ENCODE data around the gene TXLNG. TPM values are rescaled to one million over a fixed set of nuclear protein-coding genes. Genes with fewer than 3 reads are reported as not detected.

TXLNG gene
- total RNA-seq, 1 donor from 2014 or later, result 13.9 TPM

GRCh38 chrX:16797841-16798240 lies 11.6 kb downstream of the TXLNG start:
- no peak overlapping the region for H3K4me3 Mint-ChIP-seq (ENCODE audit: unreplicated experiment)
- no peaks in the 10 kb centered on the region for H3K9me3 Mint-ChIP-seq (ENCODE audit: unreplicated experiment)
- no peak for TF ChIP-seq CTCF (IDR thresholded peaks at IDR 0.05)
- H3K27me3 Mint-ChIP-seq (ENCODE audit: unreplicated experiment), result no peaks in the 10 kb centered on the region
- DNase-seq (ENCODE audit: extremely low spot score, unreplicated experiment), result no peak
- H3K4me1 Mint-ChIP-seq (ENCODE audit: unreplicated experiment), result no peaks in the 10 kb centered on the region
- peaks cover 20% of the 10 kb centered on the region for H3K36me3 Mint-ChIP-seq (ENCODE audit: unreplicated experiment)
- H3K27ac Mint-ChIP-seq (ENCODE audit: unreplicated experiment), result no peak overlapping the region

- Mint-ChIP-seq H3K27ac (ENCODE audit: unreplicated experiment) (no peak overlapping the region), H3K4me3 (ENCODE audit: unreplicated experiment) (no peak overlapping the region), H3K36me3 (ENCODE audit: unreplicated experiment) (peaks cover 2% of the 10 kb centered on the region), H3K4me1 (ENCODE audit: unreplicated experiment) (peaks cover 22% of the 10 kb centered on the region), H3K9me3 (ENCODE audit: unreplicated experiment) (no peaks in the 10 kb centered on the region), H3K27me3 (ENCODE audit: unreplicated experiment) (no peaks in the 10 kb centered on the region)
- no peak for TF ChIP-seq CTCF (IDR thresholded peaks at IDR 0.05)
- DNase-seq (ENCODE audit: extremely low spot score, unreplicated experiment), result no peak
Measured at GRCh38 chrX:16804923-16805464, 18.7 kb downstream of the TXLNG start.

GRCh38 chrX:16807548-16807947 lies 21.3 kb downstream of the TXLNG start:
- Mint-ChIP-seq H3K27me3 (ENCODE audit: unreplicated experiment) (no peaks in the 10 kb centered on the region), H3K27ac (ENCODE audit: unreplicated experiment) (peak overlapping the region; percentile 83), H3K9me3 (ENCODE audit: unreplicated experiment) (no peaks in the 10 kb centered on the region), H3K36me3 (ENCODE audit: unreplicated experiment) (peaks cover 4% of the 10 kb centered on the region), H3K4me1 (ENCODE audit: unreplicated experiment) (peaks cover 22% of the 10 kb centered on the region), H3K4me3 (ENCODE audit: unreplicated experiment) (peak overlapping the region; percentile 74)
- DNase-seq (ENCODE audit: extremely low spot score, unreplicated experiment), result no peak
- TF ChIP-seq CTCF (IDR thresholded peaks at IDR 0.05), result peak; percentile 52

- peaks cover 8% of the 10 kb centered on the region for H3K36me3 Mint-ChIP-seq (ENCODE audit: unreplicated experiment)
- H3K27ac Mint-ChIP-seq (ENCODE audit: unreplicated experiment), result peak overlapping the region; percentile 83
- H3K9me3 Mint-ChIP-seq (ENCODE audit: unreplicated experiment), result no peaks in the 10 kb centered on the region
- no peak for DNase-seq (ENCODE audit: extremely low spot score, unreplicated experiment)
- peak overlapping the region; percentile 74 for H3K4me3 Mint-ChIP-seq (ENCODE audit: unreplicated experiment)
- no peaks in the 10 kb centered on the region for H3K27me3 Mint-ChIP-seq (ENCODE audit: unreplicated experiment)
- TF ChIP-seq CTCF (IDR thresholded peaks at IDR 0.05), result no peak
- peaks cover 22% of the 10 kb centered on the region for H3K4me1 Mint-ChIP-seq (ENCODE audit: unreplicated experiment)
Measured at GRCh38 chrX:16807976-16808542, 21.8 kb downstream of the TXLNG start.

GRCh38 chrX:16814597-16814996 lies 28.3 kb downstream of the TXLNG start:
- no peak overlapping the region for H3K4me3 Mint-ChIP-seq (ENCODE audit: unreplicated experiment)
- DNase-seq (ENCODE audit: extremely low spot score, unreplicated experiment), result no peak
- no peak overlapping the region for H3K27ac Mint-ChIP-seq (ENCODE audit: unreplicated experiment)
- H3K27me3 Mint-ChIP-seq (ENCODE audit: unreplicated experiment), result no peaks in the 10 kb centered on the region
- H3K9me3 Mint-ChIP-seq (ENCODE audit: unreplicated experiment), result no peaks in the 10 kb centered on the region
- no peaks in the 10 kb centered on the region for H3K4me1 Mint-ChIP-seq (ENCODE audit: unreplicated experiment)
- TF ChIP-seq CTCF (IDR thresholded peaks at IDR 0.05), result no peak
- peaks cover 20% of the 10 kb centered on the region for H3K36me3 Mint-ChIP-seq (ENCODE audit: unreplicated experiment)
